H1 (cell line): ENCODE measurements around the gene DNTTIP2. TPM values are rescaled to one million over a fixed set of nuclear protein-coding genes. Genes with fewer than 3 reads are reported as not detected.

Source experiments
- CTCF ChIA-PET: fragments of 300-600 bp; sonication (Branson Sonifier 250); formaldehyde crosslinking; loops from one replicate; lab custom pipeline; 2021; ENCODE audit not compliant: partially characterized antibody; lab: Charles Lee
- POLR2A ChIA-PET: fragments of 300-600 bp; sonication (Branson Sonifier 250); formaldehyde crosslinking; loops from one replicate; lab custom pipeline; 2021; ENCODE audit warnings: inconsistent platforms; ENCODE audit not compliant: partially characterized antibody; lab: Charles Lee
- DNase-seq, 2 experiments: peaks; one replicate each; pipeline versions ENCODE4 v3.0.0 to v3.0.0-alpha.2; 2010 to 2022; ENCODE audit warnings: low spot score in 2 of 2, low read depth in 1 of 2, mixed read lengths in 1 of 2
- FAIRE-seq: peaks from 2 replicates; lab custom pipeline; 2011; peaks lifted over from hg19 to GRCh38; lab: Jason Lieb, UNC
- H2AFZ ChIP-seq: 2 replicates; pipeline ENCODE4 v1.8.1; 2012; ENCODE audit warnings: low read length, inconsistent platforms
- H2AK5ac ChIP-seq: 2 replicates; pipeline ENCODE4 v1.6.1; 2013; ENCODE audit warnings: low read depth, low read length
- H2BK120ac ChIP-seq: replicated peaks from 2 replicates; pipeline ENCODE3; 2013; ENCODE audit warnings: low read depth, low read length, inconsistent platforms
- H2BK12ac ChIP-seq: 2 replicates; pipeline ENCODE4 v1.6.1; 2013; ENCODE audit warnings: low read depth, low read length
- H2BK15ac ChIP-seq: 2 replicates; pipeline ENCODE4 v1.6.1; 2013; ENCODE audit warnings: low read length
- H2BK20ac ChIP-seq: 2 replicates; pipeline ENCODE4 v1.6.1; 2013; ENCODE audit warnings: low read length
- H2BK5ac ChIP-seq: 2 replicates; pipeline ENCODE4 v1.6.1; 2013; ENCODE audit warnings: low read depth, low read length
- H3K14ac ChIP-seq: 2 replicates; pipeline ENCODE4 v1.6.1; 2013; ENCODE audit warnings: inconsistent platforms; ENCODE audit not compliant: insufficient read length
- H3K18ac ChIP-seq: 2 replicates; pipeline ENCODE4 v1.6.1; 2013; ENCODE audit warnings: low read length; ENCODE audit errors: extremely low read depth
- H3K23ac ChIP-seq: 2 replicates; pipeline ENCODE4 v1.6.1; 2013; ENCODE audit warnings: inconsistent platforms; ENCODE audit not compliant: insufficient read length
- H3K23me2 ChIP-seq: 2 replicates; pipeline ENCODE4 v1.6.1; 2013; ENCODE audit warnings: low read depth, low read length
- H3K27ac ChIP-seq: 2 replicates; pipeline ENCODE4 v1.6.1; 2011; ENCODE audit warnings: low read depth, low read length, inconsistent platforms
- H3K27me3 ChIP-seq, 4 experiments: replicated peaks in 1 of 4; 1 replicate in 1 of 4; 2 replicates in 3 of 4; pipeline versions ENCODE4 v1.6.1 to v1.8.1; 2011 to 2013; ENCODE audit warnings: low read length in 3 of 4, mild to moderate bottlenecking in 3 of 4, inconsistent platforms in 2 of 4, mixed read lengths in 2 of 4, moderate library complexity in 1 of 4; ENCODE audit not compliant: control insufficient read depth in 3 of 4, insufficient read depth in 3 of 4; ENCODE audit errors: extremely low read depth in 1 of 4
- H3K36me3 ChIP-seq, 4 experiments: 2 replicates each; pipeline versions ENCODE4 v1.6.1 to v1.8.1; 2011 to 2013; ENCODE audit warnings: mild to moderate bottlenecking in 4 of 4, low read length in 3 of 4, moderate library complexity in 2 of 4, control low read depth in 1 of 4, inconsistent platforms in 1 of 4; ENCODE audit not compliant: insufficient read depth in 4 of 4, control insufficient read depth in 2 of 4
- H3K4ac ChIP-seq: replicated peaks from 2 replicates; pipeline ENCODE3; 2013; ENCODE audit warnings: low read length, low read depth, mixed read lengths, inconsistent platforms; ENCODE audit not compliant: insufficient read length
- H3K4me1 ChIP-seq, 4 experiments: replicated peaks in 1 of 4; 1 replicate in 1 of 4; 2 replicates in 3 of 4; pipeline versions ENCODE4 v1.6.1 to v1.8.1; 2011 to 2013; ENCODE audit warnings: low read length in 3 of 4, inconsistent platforms in 2 of 4, mixed read lengths in 1 of 4; ENCODE audit not compliant: insufficient read depth in 4 of 4, control insufficient read depth in 3 of 4
- H3K4me2 ChIP-seq, 2 experiments: 2 replicates each; pipeline versions ENCODE4 v1.6.1 to v1.8.1; 2011 to 2013; ENCODE audit warnings: low read depth in 2 of 2, low read length in 2 of 2, control low read depth in 1 of 2, inconsistent platforms in 1 of 2, mild to moderate bottlenecking in 1 of 2; ENCODE audit not compliant: insufficient read depth in 1 of 2
- H3K4me3 ChIP-seq, 4 experiments: fragments of 200-600, 300-600 bp in 1 of 4; sonication (generic), shearing (Covaris generic), sonication (Bioruptor Twin) in 1 of 4; 2 replicates each; pipeline versions ENCODE4 v1.5.1 to v1.8.1; 2011 to 2016; ENCODE audit warnings: low read length in 4 of 4, low read depth in 3 of 4, control low read depth in 2 of 4, inconsistent platforms in 2 of 4, mild to moderate bottlenecking in 2 of 4, mixed read lengths in 1 of 4, moderate library complexity in 1 of 4; ENCODE audit not compliant: insufficient read depth in 2 of 4; ENCODE audit errors: extremely low read depth in 1 of 4
- H3K56ac ChIP-seq: replicated peaks from 2 replicates; pipeline ENCODE3; 2013; ENCODE audit warnings: low read depth, mild to moderate bottlenecking, mixed read lengths, low read length, inconsistent platforms; ENCODE audit not compliant: insufficient read length
- H3K79me1 ChIP-seq: 2 replicates; pipeline ENCODE4 v1.6.1; 2013; ENCODE audit warnings: low read depth, low read length, control low read depth
- H3K79me2 ChIP-seq, 2 experiments: 2 replicates each; pipeline versions ENCODE4 v1.6.1 to v1.8.1; 2012 to 2013; ENCODE audit warnings: low read length in 2 of 2, mild to moderate bottlenecking in 2 of 2, inconsistent platforms in 1 of 2; ENCODE audit not compliant: insufficient read depth in 2 of 2, control insufficient read depth in 1 of 2
- H3K9ac ChIP-seq, 4 experiments: replicated peaks in 1 of 4; 1 replicate in 1 of 4; 2 replicates in 3 of 4; pipeline versions ENCODE4 v1.6.1 to v1.8.1; 2011 to 2013; ENCODE audit warnings: low read depth in 3 of 4, low read length in 3 of 4, control low read depth in 2 of 4, mild to moderate bottlenecking in 2 of 4, moderate library complexity in 2 of 4, inconsistent platforms in 1 of 4; ENCODE audit errors: extremely low read depth in 1 of 4
- H3K9me3 ChIP-seq, 2 experiments: 2 replicates each; pipeline versions ENCODE4 v1.6.1 to v1.8.1; 2012 to 2013; ENCODE audit warnings: mild to moderate bottlenecking in 2 of 2, moderate library complexity in 2 of 2, control low read depth in 1 of 2, inconsistent platforms in 1 of 2, low read depth in 1 of 2, low read length in 1 of 2, mixed read lengths in 1 of 2; ENCODE audit not compliant: insufficient read depth in 2 of 2
- H4K20me1 ChIP-seq, 2 experiments: replicated peaks in 1 of 2; 2 replicates each; pipeline versions ENCODE3 to v1.8.1; 2011 to 2013; ENCODE audit warnings: inconsistent platforms in 2 of 2, low read length in 2 of 2, mild to moderate bottlenecking in 1 of 2; ENCODE audit not compliant: insufficient read depth in 2 of 2, control insufficient read depth in 1 of 2
- H4K5ac ChIP-seq: 2 replicates; pipeline ENCODE4 v1.6.1; 2013; ENCODE audit warnings: low read length, low read depth, mixed read lengths, inconsistent platforms; ENCODE audit not compliant: insufficient read length
- H4K8ac ChIP-seq: 2 replicates; pipeline ENCODE4 v1.8.0; 2013; ENCODE audit warnings: mild to moderate bottlenecking, moderate library complexity, low read length, inconsistent platforms; ENCODE audit not compliant: insufficient read depth; ENCODE audit errors: extremely low read depth
- H4K91ac ChIP-seq: replicated peaks from 2 replicates; pipeline ENCODE3; 2013; ENCODE audit warnings: low read length, mixed read lengths, inconsistent platforms; ENCODE audit not compliant: insufficient read length
- ASH2L ChIP-seq: fragments of 200-600, 300-600 bp; sonication (generic); IDR thresholded peaks from one replicate; pipeline ENCODE4 v1.7.1; 2017; ENCODE audit warnings: low read length
- BRCA1 ChIP-seq: IDR thresholded peaks from 2 replicates; pipeline ENCODE4 v1.6.1; 2012; ENCODE audit warnings: low read depth, low read length, improper control_type of control experiment
- CBX8 ChIP-seq: fragments of 300-800, 300-1000 bp; sonication (generic); IDR thresholded peaks from 2 replicates; pipeline ENCODE4 v1.7.1; 2016; ENCODE audit warnings: low read depth, low read length, borderline replicate concordance
- CEBPB ChIP-seq: IDR thresholded peaks from 2 replicates; pipeline ENCODE4 v1.6.1; 2012; ENCODE audit warnings: low read depth, low read length
- MAFK ChIP-seq: IDR thresholded peaks from 2 replicates; pipeline ENCODE4 v1.6.1; 2012; ENCODE audit warnings: low read depth, mild to moderate bottlenecking, improper control_type of control experiment, low read length
- POLR2AphosphoS5 ChIP-seq: IDR thresholded peaks from 2 replicates; pipeline ENCODE4 v1.6.1; 2011; ENCODE audit warnings: low read depth, low read length
- RFX5 ChIP-seq: IDR thresholded peaks from 2 replicates; pipeline ENCODE4 v1.6.1; 2011; ENCODE audit warnings: low read depth, low read length, improper control_type of control experiment, borderline replicate concordance
- SIN3A ChIP-seq, 2 experiments: IDR thresholded peaks in 1 of 2; conservative IDR thresholded peaks in 1 of 2; 2 replicates each; pipeline ENCODE4 v1.6.1; 2011 to 2012; ENCODE audit warnings: low read length in 2 of 2, improper control_type of control experiment in 1 of 2, low read depth in 1 of 2, mild to moderate bottlenecking in 1 of 2
- YY1 ChIP-seq: IDR thresholded peaks from 2 replicates; pipeline ENCODE4 v1.6.1; 2011; ENCODE audit warnings: low read depth, mild to moderate bottlenecking, low read length
- WGBS, 2 experiments: shearing (Covaris generic) in 1 of 2; methylation state at CpG; one replicate each; pipeline versions ENCODE4 v1.1.6 to v1.1.7; 2013 to 2015; ENCODE audit warnings: low lambda C conversion rate in 2 of 2, mixed read lengths in 2 of 2, inconsistent platforms in 1 of 2, low coverage in 1 of 2, missing lambda C conversion rate in 1 of 2; ENCODE audit not compliant: insufficient replicate concordance in 2 of 2, insufficient coverage in 1 of 2, insufficient read length in 1 of 2; ENCODE audit errors: extremely low coverage in 1 of 2, missing lambda C conversion rate in 1 of 2; 5-methylcytosine and 5-hydroxymethylcytosine counted together
- polyA plus RNA-seq, 7 experiments: library from polyadenylated mRNA; depleted of rRNA in 3 of 7; stranded (reverse) in 5 of 7; unstranded in 2 of 7; fragments of >200 nt in 5 of 7; fragments of 200-250 nt in 2 of 7; gene quantifications; 1 replicate in 5 of 7; 2 replicates in 1 of 7; 4 replicates in 1 of 7; pipeline versions ENCODE4 v1.2.1 to v1.2.3, GENCODE V29; 2011 to 2013; ENCODE audit warnings: missing spikeins in 2 of 7, mixed read lengths in 2 of 7
- total RNA-seq: library from RNA; stranded (reverse); fragmentation: NEBNext Ultra II Directional; extraction: Animal tissue kit (Norgen Biotek cat#: 25700); gene quantifications from 2 replicates; pipeline ENCODE4 v1.2.1, GENCODE V29; 2021
- TF ChIP-seq, protein P1 (sequence below): IDR thresholded peaks from 2 replicates; pipeline ENCODE4 v1.6.1; 2011; ENCODE audit warnings: low read length, improper control_type of control experiment
- TF ChIP-seq, protein P2 (sequence below): IDR thresholded peaks from 2 replicates; pipeline ENCODE4 v1.6.1; 2012; ENCODE audit warnings: low read length, inconsistent platforms

Gene DNTTIP2
- total and polyA plus RNA-seq, 2 of the 8 experiments (the other 6 are each of a cell fraction or from before 2014, with no cell fraction given) = 6.3 to 80.4 TPM

DNA sequence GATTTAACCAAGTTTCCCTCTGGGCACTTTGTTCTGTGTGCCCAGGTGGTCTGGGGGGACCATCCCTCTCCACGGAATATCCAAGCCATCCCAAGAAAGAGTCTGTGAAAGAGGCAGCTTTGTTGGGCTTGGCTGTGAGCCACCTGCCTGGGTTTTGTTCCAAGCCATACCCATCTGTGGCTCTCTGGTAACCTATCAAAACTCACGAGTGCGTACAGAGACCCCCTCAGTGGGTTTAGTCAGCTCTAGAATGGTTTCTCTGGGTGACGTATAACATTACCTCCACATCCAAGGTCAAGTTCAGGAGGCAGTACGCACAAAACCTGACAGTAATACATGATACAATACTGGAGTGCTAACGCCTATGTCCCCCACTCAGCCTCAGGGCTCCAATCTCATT lies 54.2 kb downstream of the DNTTIP2 start:
- no peaks in the 10 kb centered on the region for H3K23me2 ChIP-seq
- H3K4me1 ChIP-seq = peaks cover 5 to 22% (median 15%) of the 10 kb centered on the region in 4 experiments; a peak in 6 of 7 replicates
- H2BK5ac ChIP-seq = no peak overlapping the region
- no peak overlapping the region for H2BK20ac ChIP-seq
- no peak overlapping the region for H2BK12ac ChIP-seq
- no peaks in the 10 kb centered on the region; a peak in 1 of 4 replicates for H3K9me3 ChIP-seq
- no peaks in the 10 kb centered on the region for H3K79me2 ChIP-seq
- no peak overlapping the region for H3K4me3 ChIP-seq
- H3K36me3 ChIP-seq = no peaks in the 10 kb centered on the region
- no peak overlapping the region for H2AFZ ChIP-seq
- H3K79me1 ChIP-seq = no peaks in the 10 kb centered on the region
- 78% methylated on average over 5 of the region's 6 CpGs; no CpG with 5 or more reads in 1 of the 2 experiments for WGBS, 2 experiments
- no peak overlapping the region for H3K56ac ChIP-seq
- no peaks in the 10 kb centered on the region for H3K27me3 ChIP-seq
- no peak overlapping the region for H3K27ac ChIP-seq
- H3K14ac ChIP-seq = no peak overlapping the region
- no peaks in the 10 kb centered on the region for H4K20me1 ChIP-seq
- POLR2A ChIA-PET = interaction anchor here (0.6 to 2.3 kb wide), 2 partner anchors 12 to 237 kb away, joined by 3 to 9 read pairs; no protein-coding TSS in a partner anchor
- H4K5ac ChIP-seq = no peak overlapping the region
- H2AK5ac ChIP-seq = no peak overlapping the region
- H3K18ac ChIP-seq = no peak overlapping the region
- H3K4me2 ChIP-seq = no peak overlapping the region
- FAIRE-seq (no peak), DNase-seq (no peak)
- H2BK120ac ChIP-seq = no peak overlapping the region
- H3K23ac ChIP-seq = no peak overlapping the region
- CTCF ChIA-PET = interaction anchor here (1.2 to 21.7 kb wide), 5 partner anchors 9 to 189 kb away, joined by 3 to 620 read pairs (median 100); no protein-coding TSS in a partner anchor
- no peak overlapping the region for H3K9ac ChIP-seq
- H3K4ac ChIP-seq = no peak overlapping the region
- no peak overlapping the region for H4K91ac ChIP-seq
- H2BK15ac ChIP-seq = no peak overlapping the region
- H4K8ac ChIP-seq = no peak overlapping the region
- TF ChIP-seq MAFK (no peak), CBX8 (no peak), SIN3A (conservative IDR thresholded peaks at IDR 0.05 in 1 of 2, IDR thresholded peaks at IDR 0.05 in 1 of 2; ENCODE audit: low read depth in 1 of 2, low read length in 2 of 2) (no peak), ASH2L (no peak), POLR2AphosphoS5 (no peak), BRCA1 (no peak), CEBPB (no peak), RFX5 (no peak), YY1 (no peak)
- TF ChIP-seq, protein P1, sequence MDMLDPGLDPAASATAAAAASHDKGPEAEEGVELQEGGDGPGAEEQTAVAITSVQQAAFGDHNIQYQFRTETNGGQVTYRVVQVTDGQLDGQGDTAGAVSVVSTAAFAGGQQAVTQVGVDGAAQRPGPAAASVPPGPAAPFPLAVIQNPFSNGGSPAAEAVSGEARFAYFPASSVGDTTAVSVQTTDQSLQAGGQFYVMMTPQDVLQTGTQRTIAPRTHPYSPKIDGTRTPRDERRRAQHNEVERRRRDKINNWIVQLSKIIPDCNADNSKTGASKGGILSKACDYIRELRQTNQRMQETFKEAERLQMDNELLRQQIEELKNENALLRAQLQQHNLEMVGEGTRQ = no peak
- TF ChIP-seq, protein P2, sequence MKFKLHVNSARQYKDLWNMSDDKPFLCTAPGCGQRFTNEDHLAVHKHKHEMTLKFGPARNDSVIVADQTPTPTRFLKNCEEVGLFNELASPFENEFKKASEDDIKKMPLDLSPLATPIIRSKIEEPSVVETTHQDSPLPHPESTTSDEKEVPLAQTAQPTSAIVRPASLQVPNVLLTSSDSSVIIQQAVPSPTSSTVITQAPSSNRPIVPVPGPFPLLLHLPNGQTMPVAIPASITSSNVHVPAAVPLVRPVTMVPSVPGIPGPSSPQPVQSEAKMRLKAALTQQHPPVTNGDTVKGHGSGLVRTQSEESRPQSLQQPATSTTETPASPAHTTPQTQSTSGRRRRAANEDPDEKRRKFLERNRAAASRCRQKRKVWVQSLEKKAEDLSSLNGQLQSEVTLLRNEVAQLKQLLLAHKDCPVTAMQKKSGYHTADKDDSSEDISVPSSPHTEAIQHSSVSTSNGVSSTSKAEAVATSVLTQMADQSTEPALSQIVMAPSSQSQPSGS = no peak
